Measurements from ENCODE around the gene ZC3H4.

Gene ZC3H4

GRCh38 chr19:47020992-47021496 lies 92.5 kb downstream of the ZC3H4 start:
- in situ Hi-C loops (cut with MboI; ENCODE audit: low sequenced_read_pairs, unreplicated experiment) = no loop called here
- peak; percentile 74 for DNase-seq (ENCODE audit: low spot score)
- TF ChIP-seq, protein P1, sequence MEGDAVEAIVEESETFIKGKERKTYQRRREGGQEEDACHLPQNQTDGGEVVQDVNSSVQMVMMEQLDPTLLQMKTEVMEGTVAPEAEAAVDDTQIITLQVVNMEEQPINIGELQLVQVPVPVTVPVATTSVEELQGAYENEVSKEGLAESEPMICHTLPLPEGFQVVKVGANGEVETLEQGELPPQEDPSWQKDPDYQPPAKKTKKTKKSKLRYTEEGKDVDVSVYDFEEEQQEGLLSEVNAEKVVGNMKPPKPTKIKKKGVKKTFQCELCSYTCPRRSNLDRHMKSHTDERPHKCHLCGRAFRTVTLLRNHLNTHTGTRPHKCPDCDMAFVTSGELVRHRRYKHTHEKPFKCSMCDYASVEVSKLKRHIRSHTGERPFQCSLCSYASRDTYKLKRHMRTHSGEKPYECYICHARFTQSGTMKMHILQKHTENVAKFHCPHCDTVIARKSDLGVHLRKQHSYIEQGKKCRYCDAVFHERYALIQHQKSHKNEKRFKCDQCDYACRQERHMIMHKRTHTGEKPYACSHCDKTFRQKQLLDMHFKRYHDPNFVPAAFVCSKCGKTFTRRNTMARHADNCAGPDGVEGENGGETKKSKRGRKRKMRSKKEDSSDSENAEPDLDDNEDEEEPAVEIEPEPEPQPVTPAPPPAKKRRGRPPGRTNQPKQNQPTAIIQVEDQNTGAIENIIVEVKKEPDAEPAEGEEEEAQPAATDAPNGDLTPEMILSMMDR (IDR thresholded peaks at IDR 0.05; ENCODE audit: borderline replicate concordance, control extremely low read depth, extremely low read depth, insufficient read depth, missing control alignments) = no peak

- TF ChIP-seq, protein P1 (IDR thresholded peaks at IDR 0.05; ENCODE audit: borderline replicate concordance, control extremely low read depth, extremely low read depth, insufficient read depth, missing control alignments) = no peak
- in situ Hi-C loops (cut with MboI; ENCODE audit: low sequenced_read_pairs, unreplicated experiment) = no loop called here
- DNase-seq (ENCODE audit: low spot score) = no peak
These were observed 93.3 kb downstream of the ZC3H4 start for GRCh38 chr19:47020132-47020805.

GRCh38 chr19:47019431-47020041 lies 94.0 kb downstream of the ZC3H4 start, which contains the start of gene NPAS1:
Gene NPAS1, plus strand, starts transcription at chr19:47019837. Its CDS starts 1,211 bp downstream, at chr19:47021048.
- DNase-seq (ENCODE audit: low spot score) = peak; percentile 64

DNA sequence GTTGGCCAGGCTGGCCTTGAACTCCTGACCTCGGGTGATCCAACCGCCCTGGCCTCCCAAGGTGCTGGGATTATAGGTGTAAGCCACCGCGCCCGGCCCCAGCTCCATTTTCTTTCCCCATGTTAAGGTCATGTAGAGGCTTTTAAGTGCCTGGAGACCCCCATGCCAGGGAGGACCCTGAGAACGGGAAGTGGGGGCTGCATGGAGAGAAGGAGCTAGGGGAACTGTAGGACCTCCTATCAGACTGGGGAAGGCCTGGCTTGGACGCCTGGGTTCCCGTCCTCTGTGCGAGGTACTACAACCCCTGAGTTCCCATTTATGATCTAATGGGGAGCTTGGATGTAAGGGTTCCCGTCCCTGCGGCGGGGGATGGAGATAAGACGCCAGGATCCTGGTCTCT lies 94.7 kb downstream of the ZC3H4 start:
- TF ChIP-seq, protein P1 (IDR thresholded peaks at IDR 0.05; ENCODE audit: borderline replicate concordance, control extremely low read depth, extremely low read depth, insufficient read depth, missing control alignments) = no peak
- DNase-seq (ENCODE audit: low spot score) = no peak
- in situ Hi-C loops (cut with MboI; ENCODE audit: low sequenced_read_pairs, unreplicated experiment) = no loop called here

More at GRCh38 chr19:47019431-47020041, 94.0 kb downstream of the ZC3H4 start, which contains the start of gene NPAS1:
- in situ Hi-C loops (cut with MboI; ENCODE audit: low sequenced_read_pairs, unreplicated experiment) = no loop called here
- TF ChIP-seq, protein P1 (IDR thresholded peaks at IDR 0.05; ENCODE audit: borderline replicate concordance, control extremely low read depth, extremely low read depth, insufficient read depth, missing control alignments) = no peak

All from GM13976 (cell line).